Measurements from ENCODE around the gene NPR1. TPM values are rescaled to one million over a fixed set of nuclear protein-coding genes. Genes with fewer than 3 reads are reported as not detected.
A peak's percentile ranks its signal among the peaks of the same experiment; 100 is the strongest.

Gene NPR1
- total and polyA plus RNA-seq, 2 of the 13 experiments (the other 11 are each of a cell fraction or from before 2014, with no cell fraction given), result not detected

DNA sequence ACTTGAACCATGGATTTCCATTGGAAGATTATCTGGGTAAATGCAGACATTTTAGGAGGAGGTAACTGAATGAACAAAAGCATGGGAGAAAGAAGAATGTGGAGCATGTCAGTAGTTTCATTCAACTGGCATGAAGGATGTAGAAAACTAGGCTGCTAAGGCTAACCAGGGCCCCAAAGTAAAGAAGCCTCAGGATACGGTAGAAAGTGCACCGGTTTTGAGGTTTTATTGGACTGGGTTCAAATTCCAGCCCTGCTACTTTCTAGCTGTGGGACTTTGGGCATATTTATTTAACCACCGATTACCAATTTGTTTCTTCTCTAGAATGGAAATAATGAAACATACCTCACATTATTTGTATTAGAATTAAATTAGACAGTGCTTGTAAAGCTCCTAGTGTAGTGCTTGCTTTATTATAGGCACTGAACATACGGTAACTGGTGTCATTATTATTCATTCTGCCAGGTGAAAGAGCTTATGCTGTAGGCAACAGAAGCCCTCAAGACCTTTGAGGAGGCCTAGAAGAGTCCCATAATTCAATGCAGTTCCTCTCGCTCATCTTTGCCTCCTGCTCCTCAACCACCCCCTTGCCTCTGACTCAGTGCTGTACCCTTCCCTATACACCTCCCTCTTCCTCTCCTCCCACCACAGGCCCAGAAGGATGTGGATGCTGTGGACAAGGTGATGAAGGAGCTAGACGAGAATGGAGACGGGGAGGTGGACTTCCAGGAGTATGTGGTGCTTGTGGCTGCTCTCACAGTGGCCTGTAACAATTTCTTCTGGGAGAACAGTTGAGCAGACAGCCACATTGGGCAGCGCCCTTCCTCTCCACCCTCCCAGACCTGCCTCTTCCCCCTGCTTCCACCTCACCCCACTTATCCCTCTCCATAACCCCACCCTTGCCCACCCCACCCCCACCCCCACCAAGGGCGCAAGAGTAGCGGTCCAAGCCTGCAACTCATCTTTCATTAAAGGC, 47.2 kb upstream of the NPR1 start (continued):
- TF ChIP-seq, protein P1, sequence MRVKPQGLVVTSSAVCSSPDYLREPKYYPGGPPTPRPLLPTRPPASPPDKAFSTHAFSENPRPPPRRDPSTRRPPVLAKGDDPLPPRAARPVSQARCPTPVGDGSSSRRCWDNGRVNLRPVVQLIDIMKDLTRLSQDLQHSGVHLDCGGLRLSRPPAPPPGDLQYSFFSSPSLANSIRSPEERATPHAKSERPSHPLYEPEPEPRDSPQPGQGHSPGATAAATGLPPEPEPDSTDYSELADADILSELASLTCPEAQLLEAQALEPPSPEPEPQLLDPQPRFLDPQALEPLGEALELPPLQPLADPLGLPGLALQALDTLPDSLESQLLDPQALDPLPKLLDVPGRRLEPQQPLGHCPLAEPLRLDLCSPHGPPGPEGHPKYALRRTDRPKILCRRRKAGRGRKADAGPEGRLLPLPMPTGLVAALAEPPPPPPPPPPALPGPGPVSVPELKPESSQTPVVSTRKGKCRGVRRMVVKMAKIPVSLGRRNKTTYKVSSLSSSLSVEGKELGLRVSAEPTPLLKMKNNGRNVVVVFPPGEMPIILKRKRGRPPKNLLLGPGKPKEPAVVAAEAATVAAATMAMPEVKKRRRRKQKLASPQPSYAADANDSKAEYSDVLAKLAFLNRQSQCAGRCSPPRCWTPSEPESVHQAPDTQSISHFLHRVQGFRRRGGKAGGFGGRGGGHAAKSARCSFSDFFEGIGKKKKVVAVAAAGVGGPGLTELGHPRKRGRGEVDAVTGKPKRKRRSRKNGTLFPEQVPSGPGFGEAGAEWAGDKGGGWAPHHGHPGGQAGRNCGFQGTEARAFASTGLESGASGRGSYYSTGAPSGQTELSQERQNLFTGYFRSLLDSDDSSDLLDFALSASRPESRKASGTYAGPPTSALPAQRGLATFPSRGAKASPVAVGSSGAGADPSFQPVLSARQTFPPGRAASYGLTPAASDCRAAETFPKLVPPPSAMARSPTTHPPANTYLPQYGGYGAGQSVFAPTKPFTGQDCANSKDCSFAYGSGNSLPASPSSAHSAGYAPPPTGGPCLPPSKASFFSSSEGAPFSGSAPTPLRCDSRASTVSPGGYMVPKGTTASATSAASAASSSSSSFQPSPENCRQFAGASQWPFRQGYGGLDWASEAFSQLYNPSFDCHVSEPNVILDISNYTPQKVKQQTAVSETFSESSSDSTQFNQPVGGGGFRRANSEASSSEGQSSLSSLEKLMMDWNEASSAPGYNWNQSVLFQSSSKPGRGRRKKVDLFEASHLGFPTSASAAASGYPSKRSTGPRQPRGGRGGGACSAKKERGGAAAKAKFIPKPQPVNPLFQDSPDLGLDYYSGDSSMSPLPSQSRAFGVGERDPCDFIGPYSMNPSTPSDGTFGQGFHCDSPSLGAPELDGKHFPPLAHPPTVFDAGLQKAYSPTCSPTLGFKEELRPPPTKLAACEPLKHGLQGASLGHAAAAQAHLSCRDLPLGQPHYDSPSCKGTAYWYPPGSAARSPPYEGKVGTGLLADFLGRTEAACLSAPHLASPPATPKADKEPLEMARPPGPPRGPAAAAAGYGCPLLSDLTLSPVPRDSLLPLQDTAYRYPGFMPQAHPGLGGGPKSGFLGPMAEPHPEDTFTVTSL (CRISPR knock-in tag; IDR thresholded peaks at IDR 0.05; ENCODE audit: borderline replicate concordance), result peak; percentile 28; the same call in 1 of the 2 replicates
- TF ChIP-seq NFYC (CRISPR knock-in tag; IDR thresholded peaks at IDR 0.05), result no peak
- TF ChIP-seq MTF1 (CRISPR knock-in tag; IDR thresholded peaks at IDR 0.05), result no peak
- TF ChIP-seq ELF1 (CRISPR knock-in tag; IDR thresholded peaks at IDR 0.05), result no peak
- TF ChIP-seq ZBTB7B (CRISPR knock-in tag; IDR thresholded peaks at IDR 0.05), result no peak
- no peak for TF ChIP-seq RFX5 (IDR thresholded peaks at IDR 0.05; ENCODE audit: low read depth, low read length)
- no peak for TF ChIP-seq ZNF124 (CRISPR knock-in tag; IDR thresholded peaks at IDR 0.05)
- TF ChIP-seq ZNF839 (CRISPR knock-in tag; IDR thresholded peaks at IDR 0.05; ENCODE audit: borderline replicate concordance), result no peak
- TF ChIP-seq ZFP1 (CRISPR knock-in tag; IDR thresholded peaks at IDR 0.05), result no peak
- TF ChIP-seq MEIS1 (CRISPR knock-in tag; IDR thresholded peaks at IDR 0.05; ENCODE audit: borderline replicate concordance), result no peak
- TF ChIP-seq, protein P2, sequence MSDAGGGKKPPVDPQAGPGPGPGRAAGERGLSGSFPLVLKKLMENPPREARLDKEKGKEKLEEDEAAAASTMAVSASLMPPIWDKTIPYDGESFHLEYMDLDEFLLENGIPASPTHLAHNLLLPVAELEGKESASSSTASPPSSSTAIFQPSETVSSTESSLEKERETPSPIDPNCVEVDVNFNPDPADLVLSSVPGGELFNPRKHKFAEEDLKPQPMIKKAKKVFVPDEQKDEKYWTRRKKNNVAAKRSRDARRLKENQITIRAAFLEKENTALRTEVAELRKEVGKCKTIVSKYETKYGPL (CRISPR knock-in tag; IDR thresholded peaks at IDR 0.05), result no peak
- no peak for TF ChIP-seq ZNF761 (CRISPR knock-in tag; conservative IDR thresholded peaks at IDR 0.05)
- TF ChIP-seq ZNF17 (CRISPR knock-in tag; IDR thresholded peaks at IDR 0.05), result no peak
- TF ChIP-seq SP1 (IDR thresholded peaks at IDR 0.05), result no peak
- TF ChIP-seq SP1 (CRISPR knock-in tag; IDR thresholded peaks at IDR 0.05), result no peak
- no peak for TF ChIP-seq ZNF383 (CRISPR knock-in tag; IDR thresholded peaks at IDR 0.05; ENCODE audit: borderline replicate concordance)
- TF ChIP-seq ZMYM4 (CRISPR knock-in tag; IDR thresholded peaks at IDR 0.05), result no peak
- TF ChIP-seq ZNF431 (CRISPR knock-in tag; IDR thresholded peaks at IDR 0.05; ENCODE audit: borderline replicate concordance, low read depth), result no peak
- no peak for TF ChIP-seq ETV6 (CRISPR knock-in tag; conservative IDR thresholded peaks at IDR 0.05)
- TF ChIP-seq ZNF253 (CRISPR knock-in tag; IDR thresholded peaks at IDR 0.05; ENCODE audit: borderline replicate concordance), result no peak
- TF ChIP-seq, protein P3, sequence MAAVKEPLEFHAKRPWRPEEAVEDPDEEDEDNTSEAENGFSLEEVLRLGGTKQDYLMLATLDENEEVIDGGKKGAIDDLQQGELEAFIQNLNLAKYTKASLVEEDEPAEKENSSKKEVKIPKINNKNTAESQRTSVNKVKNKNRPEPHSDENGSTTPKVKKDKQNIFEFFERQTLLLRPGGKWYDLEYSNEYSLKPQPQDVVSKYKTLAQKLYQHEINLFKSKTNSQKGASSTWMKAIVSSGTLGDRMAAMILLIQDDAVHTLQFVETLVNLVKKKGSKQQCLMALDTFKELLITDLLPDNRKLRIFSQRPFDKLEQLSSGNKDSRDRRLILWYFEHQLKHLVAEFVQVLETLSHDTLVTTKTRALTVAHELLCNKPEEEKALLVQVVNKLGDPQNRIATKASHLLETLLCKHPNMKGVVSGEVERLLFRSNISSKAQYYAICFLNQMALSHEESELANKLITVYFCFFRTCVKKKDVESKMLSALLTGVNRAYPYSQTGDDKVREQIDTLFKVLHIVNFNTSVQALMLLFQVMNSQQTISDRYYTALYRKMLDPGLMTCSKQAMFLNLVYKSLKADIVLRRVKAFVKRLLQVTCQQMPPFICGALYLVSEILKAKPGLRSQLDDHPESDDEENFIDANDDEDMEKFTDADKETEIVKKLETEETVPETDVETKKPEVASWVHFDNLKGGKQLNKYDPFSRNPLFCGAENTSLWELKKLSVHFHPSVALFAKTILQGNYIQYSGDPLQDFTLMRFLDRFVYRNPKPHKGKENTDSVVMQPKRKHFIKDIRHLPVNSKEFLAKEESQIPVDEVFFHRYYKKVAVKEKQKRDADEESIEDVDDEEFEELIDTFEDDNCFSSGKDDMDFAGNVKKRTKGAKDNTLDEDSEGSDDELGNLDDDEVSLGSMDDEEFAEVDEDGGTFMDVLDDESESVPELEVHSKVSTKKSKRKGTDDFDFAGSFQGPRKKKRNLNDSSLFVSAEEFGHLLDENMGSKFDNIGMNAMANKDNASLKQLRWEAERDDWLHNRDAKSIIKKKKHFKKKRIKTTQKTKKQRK (IDR thresholded peaks at IDR 0.05; ENCODE audit: low read length), result no peak

Data from HepG2 (cell line).